ACC112 (cell line): Measurements from ENCODE around the gene RGS7.
"Not testable (repeated sequence)": the region's sequence is repeated elsewhere in the genome, so short reads cannot be mapped to it uniquely, and the experiment has no call there.

Experiments
- H2AFZ ChIP-seq: fragments of 200-600 bp; sonication (generic); one replicate; pipeline ENCODE4 v1.6.0; 2017; ENCODE audit warnings: antibody characterized with exemption, low read length; ENCODE audit not compliant: unreplicated experiment
- H3K27ac ChIP-seq: fragments of 200-600 bp; sonication (generic); 2 replicates; pipeline ENCODE4 v1.5.1; 2014; ENCODE audit warnings: low read depth, mild to moderate bottlenecking, antibody characterized with exemption, low read length, moderate library complexity
- H3K27me3 ChIP-seq: fragments of 200-600 bp; sonication (generic); 2 replicates; pipeline ENCODE4 v1.6.1; 2014; ENCODE audit warnings: mild to moderate bottlenecking, antibody characterized with exemption, low read length, moderate library complexity, mixed read lengths; ENCODE audit not compliant: insufficient read depth
- H3K36me3 ChIP-seq: fragments of 200-600 bp; sonication (generic); 2 replicates; pipeline ENCODE4 v1.6.1; 2016; ENCODE audit warnings: mild to moderate bottlenecking, antibody characterized with exemption, low read length, moderate library complexity, mixed read lengths; ENCODE audit not compliant: insufficient read depth
- H3K4me1 ChIP-seq: fragments of 200-600 bp; sonication (generic); one replicate; pipeline ENCODE4 v1.6.1; 2016; ENCODE audit warnings: low read length, mixed read lengths; ENCODE audit not compliant: insufficient read depth, unreplicated experiment, control insufficient read depth
- H3K4me3 ChIP-seq: fragments of 200-600 bp; sonication (generic); 2 replicates; pipeline ENCODE4 v1.5.1; 2014; ENCODE audit warnings: mild to moderate bottlenecking, low read depth, low read length
- H3K79me2 ChIP-seq: fragments of 200-600 bp; sonication (generic); one replicate; pipeline ENCODE4 v1.6.0; 2016; ENCODE audit warnings: low read length; ENCODE audit not compliant: control insufficient read depth, unreplicated experiment, insufficient read depth

RGS7 gene

GRCh38 chr1:241145881-241146280 lies 211.1 kb downstream of the RGS7 start:
- Histone ChIP-seq H3K4me3 (no peak overlapping the region), H3K4me1 (no peaks in the 10 kb centered on the region), H3K79me2 (no peaks in the 10 kb centered on the region), H3K27ac (no peak overlapping the region), H2AFZ (no peak overlapping the region), H3K36me3 (no peaks in the 10 kb centered on the region), H3K27me3 (no peaks in the 10 kb centered on the region)

DNA sequence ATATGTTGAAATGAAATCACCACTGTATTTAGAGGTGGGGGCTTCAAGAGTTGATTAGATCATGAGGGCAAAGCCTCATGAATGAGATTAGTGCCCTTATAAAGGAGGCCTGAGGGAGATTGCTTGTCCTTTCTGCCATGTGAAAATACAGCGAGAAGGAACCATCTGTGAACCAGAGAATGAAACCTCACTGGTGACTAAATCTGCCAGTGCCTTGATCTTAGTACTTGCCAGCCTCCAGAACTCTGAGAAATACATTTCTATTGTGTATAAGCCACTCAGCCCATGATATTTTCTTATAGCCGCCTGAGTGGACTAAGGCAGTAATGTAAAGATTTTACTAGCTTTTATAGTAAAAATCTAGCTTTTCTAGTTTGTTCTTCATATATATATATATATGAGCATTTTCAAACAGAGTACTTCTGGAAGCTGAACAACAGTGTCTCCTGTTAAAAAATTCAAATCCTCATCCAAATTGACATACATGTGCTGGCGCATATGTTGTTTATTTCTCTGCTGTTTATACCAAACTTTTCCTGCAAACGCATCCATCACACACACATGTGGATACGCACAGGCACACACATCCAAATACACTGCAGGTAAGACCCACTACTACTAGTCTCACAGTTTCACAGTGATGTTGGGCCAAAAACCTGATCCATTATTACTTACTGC lies 213.1 kb downstream of the RGS7 start:
- H3K36me3 ChIP-seq = no peaks in the 10 kb centered on the region
- no peaks in the 10 kb centered on the region for H3K27me3 ChIP-seq
- no peak overlapping the region for H3K4me3 ChIP-seq
- H3K4me1 ChIP-seq = no peaks in the 10 kb centered on the region
- no peak overlapping the region for H3K27ac ChIP-seq
- H3K79me2 ChIP-seq = no peaks in the 10 kb centered on the region
- H2AFZ ChIP-seq = no peak overlapping the region

DNA sequence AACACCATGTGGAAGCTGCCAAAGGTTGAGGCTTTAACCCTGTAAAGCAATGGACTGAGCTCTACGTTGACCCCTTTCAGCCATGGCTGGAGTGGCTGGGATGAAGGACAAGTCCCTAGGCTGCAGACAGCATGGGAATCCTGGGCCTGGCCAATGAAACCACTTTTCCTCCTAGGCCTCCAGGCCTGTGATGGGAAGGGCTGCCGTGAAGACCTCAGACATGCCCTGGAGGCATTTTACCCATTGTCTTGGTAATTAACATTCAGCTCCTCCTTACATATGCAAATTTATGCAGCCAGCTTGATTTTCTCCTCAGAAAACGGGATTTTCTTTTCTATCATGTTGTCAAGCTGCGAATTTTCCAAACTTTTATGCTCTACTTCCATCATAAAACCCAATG lies 214.5 kb downstream of the RGS7 start:
- Histone ChIP-seq H2AFZ (no peak overlapping the region), H3K79me2 (no peaks in the 10 kb centered on the region), H3K27ac (no peak overlapping the region), H3K27me3 (no peaks in the 10 kb centered on the region), H3K4me3 (no peak overlapping the region), H3K36me3 (no peaks in the 10 kb centered on the region), H3K4me1 (no peaks in the 10 kb centered on the region)

DNA sequence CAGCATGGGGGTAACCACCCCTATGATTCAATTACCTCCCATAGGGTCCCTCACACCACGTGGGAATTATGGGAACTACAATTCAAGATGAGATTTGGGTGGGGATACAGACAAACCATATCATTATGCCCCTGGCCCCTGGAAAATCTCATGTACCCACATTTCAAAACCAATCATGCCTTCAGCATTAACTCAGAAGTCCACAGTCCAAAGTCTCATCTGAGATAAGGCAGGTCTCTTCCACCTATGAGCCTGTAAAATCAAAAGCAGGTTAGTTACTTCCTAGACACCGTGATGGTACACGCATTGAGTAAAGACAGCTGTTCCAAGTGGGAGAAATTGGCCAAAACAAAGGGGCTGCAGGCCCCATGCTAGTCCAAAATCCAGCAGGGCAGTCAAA lies 215.4 kb downstream of the RGS7 start:
- not testable (repeated sequence) for H3K27ac ChIP-seq, H3K4me1 ChIP-seq, H3K79me2 ChIP-seq, H2AFZ ChIP-seq, H3K27me3 ChIP-seq, H3K36me3 ChIP-seq, H3K4me3 ChIP-seq

DNA sequence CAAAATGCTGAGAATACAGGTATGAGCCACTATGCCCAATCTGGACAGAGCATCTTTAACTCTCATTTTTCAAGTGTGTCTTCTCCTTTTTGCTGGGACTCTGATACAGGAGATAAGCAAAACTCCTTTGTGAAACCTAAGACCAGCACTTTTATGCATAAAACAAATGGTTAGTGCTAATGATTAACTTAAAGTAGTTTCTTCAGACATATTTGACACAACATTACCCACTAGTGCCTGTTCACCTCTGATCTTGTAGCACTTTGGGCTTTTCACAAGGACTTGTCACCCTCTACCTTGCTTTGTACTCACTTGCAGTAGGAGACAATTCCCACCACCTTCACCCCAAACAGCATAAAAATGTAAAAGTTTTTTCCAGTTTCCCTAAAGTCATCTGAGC lies 216.3 kb downstream of the RGS7 start:
- no peaks in the 10 kb centered on the region for H3K79me2 ChIP-seq
- no peak overlapping the region for H2AFZ ChIP-seq
- H3K36me3 ChIP-seq = no peaks in the 10 kb centered on the region
- no peaks in the 10 kb centered on the region for H3K27me3 ChIP-seq
- H3K27ac ChIP-seq = no peak overlapping the region
- H3K4me3 ChIP-seq = no peak overlapping the region
- no peaks in the 10 kb centered on the region for H3K4me1 ChIP-seq

GRCh38 chr1:241139047-241139446 lies 218.0 kb downstream of the RGS7 start:
- Histone ChIP-seq H2AFZ (no peak overlapping the region), H3K4me1 (no peaks in the 10 kb centered on the region), H3K4me3 (no peak overlapping the region), H3K79me2 (no peaks in the 10 kb centered on the region), H3K27ac (no peak overlapping the region), H3K27me3 (no peaks in the 10 kb centered on the region), H3K36me3 (no peaks in the 10 kb centered on the region)

DNA sequence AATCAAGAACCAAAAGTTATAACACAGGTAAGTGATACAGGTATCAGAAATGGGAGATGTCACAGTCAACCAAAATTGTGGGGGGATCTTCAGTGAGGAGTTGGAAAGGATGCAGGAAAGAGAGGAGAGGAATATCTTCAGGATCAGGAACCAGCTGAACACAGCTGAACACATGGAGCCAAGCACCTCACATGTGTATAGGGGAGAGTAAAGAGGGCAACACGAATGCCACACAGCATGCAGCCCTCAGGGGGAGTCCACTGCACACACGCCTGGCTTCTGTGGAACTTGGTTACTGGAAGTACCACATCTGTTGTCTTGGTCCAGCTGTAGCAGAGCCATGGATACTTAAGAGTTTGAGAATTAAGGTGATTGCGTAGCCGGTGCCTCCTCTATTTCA lies 218.8 kb downstream of the RGS7 start:
- H3K27ac ChIP-seq = no peak overlapping the region
- no peak overlapping the region for H2AFZ ChIP-seq
- H3K79me2 ChIP-seq = no peaks in the 10 kb centered on the region
- H3K4me1 ChIP-seq = no peaks in the 10 kb centered on the region
- H3K4me3 ChIP-seq = no peak overlapping the region
- H3K36me3 ChIP-seq = no peaks in the 10 kb centered on the region
- no peaks in the 10 kb centered on the region for H3K27me3 ChIP-seq

GRCh38 chr1:241136389-241136788 lies 220.6 kb downstream of the RGS7 start:
- no peaks in the 10 kb centered on the region for H3K27me3 ChIP-seq
- H3K27ac ChIP-seq = no peak overlapping the region
- no peaks in the 10 kb centered on the region for H3K79me2 ChIP-seq

GRCh38 chr1:241131636-241132194 lies 225.3 kb downstream of the RGS7 start:
- H3K27me3 ChIP-seq = no peaks in the 10 kb centered on the region
- no peak overlapping the region for H3K27ac ChIP-seq

More at GRCh38 chr1:241136389-241136788, 220.6 kb downstream of the RGS7 start:
- H3K4me1 ChIP-seq = no peaks in the 10 kb centered on the region
- no peak overlapping the region for H2AFZ ChIP-seq
- H3K36me3 ChIP-seq = no peaks in the 10 kb centered on the region
- H3K4me3 ChIP-seq = no peak overlapping the region

DNA sequence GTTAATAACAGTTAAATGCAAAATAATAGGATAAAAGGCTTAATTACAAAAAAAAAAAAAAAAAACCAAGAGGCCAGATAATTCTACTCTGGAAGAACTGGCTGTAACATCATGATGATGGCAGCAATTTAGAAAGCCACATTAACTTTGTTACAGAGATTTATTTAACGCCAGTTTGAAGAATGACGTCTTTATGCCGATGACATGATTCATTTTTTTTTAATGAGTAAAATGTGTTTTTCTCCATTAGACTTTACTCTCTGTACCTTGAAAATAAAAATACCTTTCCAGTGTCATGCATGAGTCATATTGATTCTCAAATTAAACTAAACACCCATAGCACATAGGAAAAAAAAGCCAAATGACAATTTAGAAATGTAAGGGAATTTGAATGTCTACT lies 226.1 kb downstream of the RGS7 start:
- no peaks in the 10 kb centered on the region for H3K27me3 ChIP-seq
- H3K4me3 ChIP-seq = no peak overlapping the region

More at GRCh38 chr1:241131636-241132194, 225.3 kb downstream of the RGS7 start:
- H3K36me3 ChIP-seq = no peaks in the 10 kb centered on the region
- H3K4me3 ChIP-seq = no peak overlapping the region
- no peaks in the 10 kb centered on the region for H3K79me2 ChIP-seq
- H3K4me1 ChIP-seq = no peaks in the 10 kb centered on the region
- no peak overlapping the region for H2AFZ ChIP-seq

GRCh38 chr1:241129207-241129960 lies 227.6 kb downstream of the RGS7 start:
- Histone ChIP-seq H3K4me1 (no peaks in the 10 kb centered on the region), H3K27ac (no peak overlapping the region), H2AFZ (no peak overlapping the region), H3K4me3 (no peak overlapping the region), H3K79me2 (no peaks in the 10 kb centered on the region), H3K36me3 (no peaks in the 10 kb centered on the region), H3K27me3 (no peaks in the 10 kb centered on the region)

More for the DNA sequence above, 226.1 kb downstream of the RGS7 start:
- Histone ChIP-seq H3K79me2 (no peaks in the 10 kb centered on the region), H3K36me3 (no peaks in the 10 kb centered on the region), H2AFZ (no peak overlapping the region), H3K4me1 (no peaks in the 10 kb centered on the region), H3K27ac (no peak overlapping the region)
